H9 (cell line): ENCODE results near the gene EPS8. TPM values are rescaled to one million over a fixed set of nuclear protein-coding genes. Genes with fewer than 3 reads are reported as not detected.

Experiments
- DNase-seq: peaks from one replicate; pipeline ENCODE4 v3.0.0-alpha.2; 2017
- H2AFZ ChIP-seq: one replicate; pipeline ENCODE4 v1.6.1; 2013; ENCODE audit warnings: mild to moderate bottlenecking, low read length, control low read depth, moderate library complexity
- H2AK5ac ChIP-seq: 2 replicates; pipeline ENCODE4 v1.6.1; 2013; ENCODE audit warnings: low read length, control low read depth, mixed read lengths; ENCODE audit not compliant: insufficient read length
- H2BK120ac ChIP-seq: one replicate; pipeline ENCODE4 v1.6.1; 2013; ENCODE audit warnings: low read depth, mild to moderate bottlenecking, low read length, control low read depth, inconsistent platforms; ENCODE audit not compliant: poor library complexity, severe bottlenecking
- H2BK12ac ChIP-seq: 2 replicates; pipeline ENCODE4 v1.6.1; 2013; ENCODE audit warnings: low read length, control low read depth, mixed read lengths, low read depth; ENCODE audit not compliant: insufficient read length
- H2BK15ac ChIP-seq: 2 replicates; pipeline ENCODE4 v1.6.1; 2013; ENCODE audit warnings: low read depth, low read length, control low read depth
- H2BK20ac ChIP-seq: one replicate; pipeline ENCODE4 v1.6.1; 2013; ENCODE audit warnings: low read depth, mild to moderate bottlenecking, low read length, control low read depth, inconsistent platforms; ENCODE audit not compliant: poor library complexity, severe bottlenecking
- H2BK5ac ChIP-seq: 2 replicates; pipeline ENCODE4 v1.6.1; 2013; ENCODE audit warnings: low read length, control low read depth, mixed read lengths; ENCODE audit not compliant: insufficient read length
- H3K14ac ChIP-seq: 2 replicates; pipeline ENCODE4 v1.6.1; 2013; ENCODE audit warnings: low read length, control low read depth; ENCODE audit not compliant: insufficient read depth
- H3K18ac ChIP-seq: 2 replicates; pipeline ENCODE4 v1.6.1; 2013; ENCODE audit warnings: low read depth, mild to moderate bottlenecking, mixed read lengths, low read length, control low read depth; ENCODE audit not compliant: insufficient read length
- H3K23ac ChIP-seq: 2 replicates; pipeline ENCODE4 v1.6.1; 2013; ENCODE audit warnings: low read length, control low read depth, mixed read lengths, low read depth; ENCODE audit not compliant: insufficient read length
- H3K23me2 ChIP-seq: 2 replicates; pipeline ENCODE4 v1.6.1; 2013; ENCODE audit warnings: low read depth, mild to moderate bottlenecking, mixed read lengths, low read length, control low read depth; ENCODE audit not compliant: insufficient read length, poor library complexity, severe bottlenecking
- H3K27ac ChIP-seq: 2 replicates; pipeline ENCODE4 v1.5.1; 2013; ENCODE audit warnings: low read length, control low read depth, mixed read lengths, low read depth; ENCODE audit not compliant: insufficient read length
- H3K27me3 ChIP-seq: 2 replicates; pipeline ENCODE4 v1.6.1; 2013; ENCODE audit warnings: low read length, control low read depth, inconsistent platforms; ENCODE audit not compliant: insufficient read depth
- H3K4ac ChIP-seq: 2 replicates; pipeline ENCODE4 v1.6.1; 2013; ENCODE audit warnings: low read depth, mild to moderate bottlenecking, control low read depth, inconsistent platforms, low read length, moderate library complexity
- H3K4me1 ChIP-seq: 2 replicates; pipeline ENCODE4 v1.6.1; 2013; ENCODE audit warnings: low read length, control low read depth, inconsistent platforms; ENCODE audit not compliant: insufficient read depth
- H3K4me2 ChIP-seq: 2 replicates; pipeline ENCODE4 v1.6.1; 2013; ENCODE audit warnings: low read length, control low read depth, mixed read lengths; ENCODE audit not compliant: insufficient read length, insufficient read depth
- H3K56ac ChIP-seq: 2 replicates; pipeline ENCODE4 v1.6.1; 2013; ENCODE audit warnings: low read depth, mild to moderate bottlenecking, mixed read lengths, low read length, control low read depth; ENCODE audit not compliant: insufficient read length
- H3K79me1 ChIP-seq: 2 replicates; pipeline ENCODE4 v1.6.1; 2013; ENCODE audit warnings: low read depth, mild to moderate bottlenecking, moderate library complexity, low read length, control low read depth, inconsistent platforms; ENCODE audit not compliant: insufficient read depth, poor library complexity, severe bottlenecking
- H3K79me2 ChIP-seq: 2 replicates; pipeline ENCODE4 v1.6.1; 2013; ENCODE audit warnings: low read length, control low read depth, inconsistent platforms; ENCODE audit not compliant: insufficient read depth
- H3K9ac ChIP-seq: 2 replicates; pipeline ENCODE4 v1.6.1; 2013; ENCODE audit warnings: low read length, control low read depth, mixed read lengths; ENCODE audit not compliant: insufficient read length; ENCODE audit errors: extremely low read depth
- H3K9me3 ChIP-seq: one replicate; pipeline ENCODE4 v1.6.1; 2013; ENCODE audit warnings: low read depth, low read length, inconsistent platforms; ENCODE audit not compliant: control insufficient read depth
- H3T11ph ChIP-seq: one replicate; pipeline ENCODE4 v1.6.1; 2013; ENCODE audit warnings: mild to moderate bottlenecking, low read length, control low read depth, inconsistent platforms
- H4K20me1 ChIP-seq: one replicate; pipeline ENCODE4 v1.6.1; 2013; ENCODE audit not compliant: control insufficient read depth, insufficient read length, insufficient read depth
- H4K5ac ChIP-seq: 2 replicates; pipeline ENCODE4 v1.6.1; 2013; ENCODE audit warnings: low read depth, mild to moderate bottlenecking, mixed read lengths, low read length, control low read depth; ENCODE audit not compliant: insufficient read length
- H4K8ac ChIP-seq: replicated peaks from 2 replicates; pipeline ENCODE4 v1.6.1; 2013; ENCODE audit warnings: low read length, control low read depth, mixed read lengths, low read depth; ENCODE audit not compliant: insufficient read length
- H4K91ac ChIP-seq: 2 replicates; pipeline ENCODE4 v1.6.1; 2013; ENCODE audit warnings: low read depth, mild to moderate bottlenecking, moderate library complexity, mixed read lengths, low read length, control low read depth; ENCODE audit not compliant: insufficient read length
- H3K27ac Mint-ChIP-seq, 3 experiments: 2 replicates in 2 of 3; 3 replicates in 1 of 3; pipeline ENCODE4 v1.8.0; 2020 to 2021; ENCODE audit warnings: mixed read lengths in 3 of 3, mild to moderate bottlenecking in 1 of 3, moderate library complexity in 1 of 3
- H3K27me3 Mint-ChIP-seq: 2 replicates; pipeline ENCODE4 v1.8.0; 2021; ENCODE audit warnings: low read depth, mild to moderate bottlenecking, moderate library complexity, mixed read lengths
- H3K36me3 Mint-ChIP-seq, 3 experiments: 2 replicates in 2 of 3; 3 replicates in 1 of 3; pipeline ENCODE4 v1.8.0; 2020 to 2021; ENCODE audit warnings: low read depth in 3 of 3, mixed read lengths in 3 of 3; ENCODE audit not compliant: insufficient read depth in 1 of 3
- H3K4me1 Mint-ChIP-seq, 2 experiments: 2 replicates each; pipeline ENCODE4 v1.8.0; 2020; ENCODE audit warnings: mixed read lengths in 2 of 2
- H3K4me3 Mint-ChIP-seq, 2 experiments: 2 replicates in 1 of 2; 3 replicates in 1 of 2; pipeline ENCODE4 v1.8.0; 2020 to 2021; ENCODE audit warnings: mild to moderate bottlenecking in 2 of 2, mixed read lengths in 2 of 2, moderate library complexity in 1 of 2
- H3K9me3 Mint-ChIP-seq, 2 experiments: 2 replicates in 1 of 2; 3 replicates in 1 of 2; pipeline ENCODE4 v1.8.0; 2020; ENCODE audit warnings: mild to moderate bottlenecking in 2 of 2, mixed read lengths in 2 of 2, moderate library complexity in 1 of 2
- WGBS: extraction: QIAGEN DNeasy Blood & Tissue Kit; methylation state at CpG from one replicate; pipeline ENCODE4 v1.1.7; 2013; ENCODE audit warnings: missing lambda C conversion rate, low lambda C conversion rate, mixed read lengths; ENCODE audit not compliant: insufficient read length; ENCODE audit errors: extremely low coverage; 5-methylcytosine and 5-hydroxymethylcytosine counted together
- total RNA-seq: library from RNA; stranded (reverse); gene quantifications from 2 replicates; pipeline ENCODE4 v1.2.1, GENCODE V29; 2021
- TF ChIP-seq, protein P1 (sequence below): fragments of 200-600 bp; sonication (generic); conservative IDR thresholded peaks from 3 replicates; pipeline ENCODE4 v1.8.0; 2021; ENCODE audit warnings: antibody characterized with exemption, mild to moderate bottlenecking

The EPS8 gene
- total RNA-seq, 1 experiment from 2014 or later, result 2.2 TPM

DNA sequence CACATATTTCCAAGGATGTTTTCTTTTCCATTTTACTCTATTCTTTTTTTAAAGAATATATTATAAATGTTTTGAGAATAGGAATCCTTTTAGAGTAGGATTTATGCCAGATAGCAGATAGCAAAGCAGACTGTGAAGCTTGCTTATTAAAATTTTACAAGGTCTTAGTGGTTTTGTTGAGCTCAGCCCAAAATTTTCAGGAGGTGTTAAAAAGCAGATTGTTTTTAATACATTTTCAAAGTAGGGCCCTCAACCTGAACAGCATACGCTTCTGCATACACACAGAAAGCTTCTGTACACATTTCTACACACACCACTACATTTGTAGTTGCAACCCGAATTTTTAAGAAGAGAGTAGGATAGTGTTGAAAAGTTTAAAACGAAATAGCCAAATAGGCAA, 151.0 kb downstream of the EPS8 start:
- TF ChIP-seq, protein P1, sequence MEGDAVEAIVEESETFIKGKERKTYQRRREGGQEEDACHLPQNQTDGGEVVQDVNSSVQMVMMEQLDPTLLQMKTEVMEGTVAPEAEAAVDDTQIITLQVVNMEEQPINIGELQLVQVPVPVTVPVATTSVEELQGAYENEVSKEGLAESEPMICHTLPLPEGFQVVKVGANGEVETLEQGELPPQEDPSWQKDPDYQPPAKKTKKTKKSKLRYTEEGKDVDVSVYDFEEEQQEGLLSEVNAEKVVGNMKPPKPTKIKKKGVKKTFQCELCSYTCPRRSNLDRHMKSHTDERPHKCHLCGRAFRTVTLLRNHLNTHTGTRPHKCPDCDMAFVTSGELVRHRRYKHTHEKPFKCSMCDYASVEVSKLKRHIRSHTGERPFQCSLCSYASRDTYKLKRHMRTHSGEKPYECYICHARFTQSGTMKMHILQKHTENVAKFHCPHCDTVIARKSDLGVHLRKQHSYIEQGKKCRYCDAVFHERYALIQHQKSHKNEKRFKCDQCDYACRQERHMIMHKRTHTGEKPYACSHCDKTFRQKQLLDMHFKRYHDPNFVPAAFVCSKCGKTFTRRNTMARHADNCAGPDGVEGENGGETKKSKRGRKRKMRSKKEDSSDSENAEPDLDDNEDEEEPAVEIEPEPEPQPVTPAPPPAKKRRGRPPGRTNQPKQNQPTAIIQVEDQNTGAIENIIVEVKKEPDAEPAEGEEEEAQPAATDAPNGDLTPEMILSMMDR, result no peak
- no peak overlapping the region for H3K4ac ChIP-seq
- no peak overlapping the region for H3K4me3 Mint-ChIP-seq
- H3K79me1 ChIP-seq, result no peaks in the 10 kb centered on the region
- no peaks in the 10 kb centered on the region for H3K36me3 Mint-ChIP-seq
- no peak overlapping the region for H3T11ph ChIP-seq
- no peak overlapping the region for H4K5ac ChIP-seq
- no peak overlapping the region for H4K8ac ChIP-seq
- no peak overlapping the region for H3K56ac ChIP-seq
- H3K27ac ChIP-seq, result no peak overlapping the region
- no peak overlapping the region for H3K4me2 ChIP-seq
- no peaks in the 10 kb centered on the region for H3K23me2 ChIP-seq
- no peak overlapping the region for H3K9ac ChIP-seq
- peaks cover 9% of the 10 kb centered on the region in 2 experiments for H3K4me1 Mint-ChIP-seq
- H3K9me3 Mint-ChIP-seq, result no peaks in the 10 kb centered on the region
- H2BK5ac ChIP-seq, result no peak overlapping the region
- no peak overlapping the region for H3K27ac Mint-ChIP-seq
- peaks cover 2% of the 10 kb centered on the region; the same call in 1 of the 2 replicates for H3K4me1 ChIP-seq
- no peak overlapping the region for H2AFZ ChIP-seq
- no peaks in the 10 kb centered on the region for H3K9me3 ChIP-seq
- no peak overlapping the region for H4K91ac ChIP-seq
- no CpG with 5 or more reads among the region's 3 CpGs for WGBS
- no peak overlapping the region for H2BK20ac ChIP-seq
- no peaks in the 10 kb centered on the region for H3K27me3 Mint-ChIP-seq
- H3K79me2 ChIP-seq, result no peaks in the 10 kb centered on the region
- H3K23ac ChIP-seq, result no peak overlapping the region
- DNase-seq, result no peak
- no peak overlapping the region for H2BK12ac ChIP-seq
- no peak overlapping the region for H2BK15ac ChIP-seq
- no peak overlapping the region for H3K18ac ChIP-seq
- no peak overlapping the region for H3K14ac ChIP-seq
- no peak overlapping the region for H2BK120ac ChIP-seq
- H2AK5ac ChIP-seq, result no peak overlapping the region
- H4K20me1 ChIP-seq, result no peaks in the 10 kb centered on the region
- H3K27me3 ChIP-seq, result no peaks in the 10 kb centered on the region
